GM19395 (cell line): ENCODE results near the gene AP3B1.
"Not testable (repeated sequence)": the region's sequence is repeated elsewhere in the genome, so short reads cannot be mapped to it uniquely, and the experiment has no call there.

ENCODE experiments used
- ATAC-seq: cut with Tn5 transposase; IDR thresholded peaks from one replicate; pipeline ENCODE4 v1.9.1; 2021; ENCODE audit warnings: mild to moderate bottlenecking, moderate library complexity; ENCODE audit not compliant: unreplicated experiment

Gene AP3B1

GRCh38 chr5:78178356-78178755 is 116.1 kb downstream of the AP3B1 start:
- no peak for ATAC-seq

GRCh38 chr5:78170335-78170734 is 124.2 kb downstream of the AP3B1 start:
- not testable (repeated sequence) for ATAC-seq

DNA sequence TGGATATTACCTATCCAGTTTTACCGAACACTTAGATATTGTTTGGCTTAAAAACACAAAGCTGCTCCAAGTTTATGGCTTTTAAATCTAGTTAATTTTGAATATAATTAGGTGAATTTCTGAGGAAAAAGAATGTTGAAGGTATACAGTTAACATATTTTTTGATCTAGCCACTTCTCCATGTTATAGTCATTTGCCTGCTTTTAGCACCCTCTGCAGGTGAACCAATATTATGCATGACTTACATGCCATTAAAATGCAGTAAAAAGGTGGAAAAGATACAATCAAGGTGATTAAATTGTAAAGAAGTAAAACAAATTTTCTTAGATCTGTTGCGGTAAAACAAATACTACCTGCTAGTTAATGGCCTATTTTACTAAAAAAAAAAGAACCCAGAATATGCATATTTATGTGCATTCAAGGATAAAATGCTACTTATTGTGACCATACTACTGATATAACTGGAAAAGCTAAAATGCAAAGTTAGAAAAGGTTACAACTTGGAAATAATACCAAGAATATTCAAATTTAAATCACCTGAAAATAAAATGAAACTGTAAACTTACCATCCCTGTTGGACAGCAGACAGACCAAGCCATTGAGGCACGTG is 132.1 kb downstream of the AP3B1 start:
- no peak for ATAC-seq

- ATAC-seq = no peak
Observed at GRCh38 chr5:78157001-78157400, 137.5 kb downstream of the AP3B1 start.

- no peak for ATAC-seq
Observed at GRCh38 chr5:78151594-78152271, 142.8 kb downstream of the AP3B1 start.

DNA sequence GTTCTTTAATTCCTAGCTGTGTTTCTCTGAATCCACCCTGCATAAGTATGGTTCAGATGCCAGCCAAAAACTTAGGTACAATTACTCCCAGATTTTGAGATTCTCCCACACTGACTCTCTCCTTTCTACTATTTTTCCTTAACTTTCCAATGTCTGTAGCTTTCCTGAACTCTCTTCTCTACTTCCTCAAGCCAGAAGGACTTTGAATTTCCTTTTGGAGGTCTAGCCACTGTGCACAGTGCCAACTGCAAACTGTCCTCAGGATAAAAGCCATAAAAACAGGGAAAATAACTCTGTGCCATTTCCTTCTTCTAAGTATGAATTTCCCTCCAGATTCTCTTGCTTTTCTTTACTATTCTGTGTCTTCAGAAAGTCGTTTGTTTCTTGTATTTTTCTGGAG is 157.2 kb downstream of the AP3B1 start:
- no peak for ATAC-seq

- ATAC-seq = no peak
Observed at GRCh38 chr5:78133423-78133822, 161.1 kb downstream of the AP3B1 start.

GRCh38 chr5:78132507-78132906 is 162.0 kb downstream of the AP3B1 start:
- ATAC-seq = no peak

- no peak for ATAC-seq
Observed at GRCh38 chr5:78129597-78129996, 164.9 kb downstream of the AP3B1 start.

GRCh38 chr5:78127875-78128274 is 166.6 kb downstream of the AP3B1 start:
- no peak for ATAC-seq

GRCh38 chr5:78126536-78126935 is 168.0 kb downstream of the AP3B1 start:
- no peak for ATAC-seq

DNA sequence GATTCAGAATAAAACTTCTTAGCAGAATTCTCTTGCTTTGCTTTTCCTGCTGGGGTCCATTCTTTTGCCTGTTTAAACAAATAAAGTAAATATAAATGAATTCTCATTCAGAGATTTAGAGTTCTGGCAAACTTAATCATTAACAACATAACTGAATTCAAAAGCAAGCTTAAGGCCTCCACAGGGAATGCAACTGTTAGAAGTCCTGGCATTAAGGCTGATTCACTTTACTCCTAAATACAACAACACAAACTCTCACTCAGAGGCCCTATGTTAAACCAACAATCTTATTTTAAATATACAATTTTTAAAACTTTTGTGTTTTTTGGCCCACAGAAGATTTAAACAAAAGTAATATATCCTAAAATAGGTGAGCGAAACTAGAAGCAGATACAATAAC is 178.3 kb downstream of the AP3B1 start:
- no peak for ATAC-seq

GRCh38 chr5:78113689-78114264 is 180.7 kb downstream of the AP3B1 start:
- peak; percentile 48 for ATAC-seq

DNA sequence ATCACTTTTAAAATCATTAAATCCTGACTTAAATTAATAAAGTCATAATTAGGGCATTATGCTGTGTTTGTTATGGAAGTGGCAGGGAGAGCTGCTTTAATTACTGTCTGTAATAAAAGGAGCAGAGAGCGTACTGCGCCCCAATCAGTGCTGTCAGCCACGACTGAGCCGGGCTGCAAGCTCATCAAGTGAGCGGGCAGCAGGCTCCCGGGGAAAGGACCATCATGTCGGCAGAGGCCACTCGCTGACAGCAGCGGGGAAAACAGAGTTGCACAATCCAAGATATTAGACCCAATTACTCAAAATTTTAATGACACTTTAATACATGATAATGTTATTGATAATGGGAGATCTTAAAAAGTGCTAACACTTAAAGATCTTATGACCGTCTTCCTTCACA is 181.6 kb downstream of the AP3B1 start:
- no peak for ATAC-seq

DNA sequence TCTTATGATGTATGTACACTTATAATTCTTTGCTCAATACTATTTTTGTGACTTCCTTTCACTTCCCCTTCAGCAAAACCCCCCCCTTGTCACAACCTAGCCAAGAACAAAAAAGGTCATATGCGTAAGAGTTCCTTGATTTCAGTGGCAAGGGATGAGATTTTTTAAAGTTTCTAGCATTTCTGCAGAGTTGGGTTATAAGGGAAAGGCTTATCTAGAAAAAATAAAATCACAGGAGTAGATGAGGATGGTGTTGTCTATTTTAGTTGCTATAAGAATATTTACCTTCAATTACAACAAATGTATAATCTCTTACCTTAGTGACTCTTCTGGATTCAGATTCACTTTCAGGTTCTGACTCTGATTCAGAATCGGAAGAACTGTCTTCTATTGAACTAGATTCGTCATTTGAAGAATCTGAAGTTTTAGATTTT is 184.6 kb downstream of the AP3B1 start:
- ATAC-seq = peak; percentile 65

- no peak for ATAC-seq
Observed at GRCh38 chr5:78108564-78108963, 185.9 kb downstream of the AP3B1 start.

DNA sequence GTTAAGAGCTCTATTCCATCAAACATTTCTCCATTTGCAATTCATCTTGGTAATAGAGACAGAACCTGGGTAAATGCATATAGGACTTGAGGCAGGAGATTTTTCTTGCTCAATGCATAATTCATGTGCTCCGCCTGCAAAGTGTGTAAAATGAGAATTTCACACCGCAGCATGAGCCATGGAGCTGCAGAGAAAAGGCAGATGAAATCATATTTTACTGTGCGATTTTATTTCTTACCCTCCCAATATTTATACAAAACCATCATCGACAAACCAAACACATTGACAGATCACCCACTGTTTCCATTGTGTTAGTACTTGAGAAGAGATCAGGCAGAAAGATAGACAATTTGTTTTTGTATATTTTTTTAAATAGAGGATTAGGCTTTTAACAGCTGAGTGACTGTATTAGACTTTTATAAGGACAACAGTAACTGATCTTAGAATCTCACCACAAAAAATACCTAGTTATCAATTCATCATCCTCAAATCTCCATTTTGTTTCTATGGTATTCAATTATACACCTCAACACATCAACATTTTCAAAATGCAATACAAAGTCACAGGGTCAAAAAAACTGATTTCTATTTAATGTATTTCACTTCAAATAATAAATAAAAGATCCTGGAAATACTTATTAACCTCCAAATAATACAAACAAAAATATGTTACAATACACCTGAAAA is 191.1 kb downstream of the AP3B1 start:
- no peak for ATAC-seq

GRCh38 chr5:78102500-78102899 is 192.0 kb downstream of the AP3B1 start:
- ATAC-seq = no peak

- ATAC-seq = no peak
Observed at GRCh38 chr5:78095125-78095524, 199.4 kb downstream of the AP3B1 start.

- no peak for ATAC-seq
Observed at GRCh38 chr5:78090002-78090401, 204.5 kb downstream of the AP3B1 start.

- ATAC-seq = no peak
Observed at GRCh38 chr5:78078858-78079257, 215.6 kb downstream of the AP3B1 start.
